K562 (cell line): ENCODE data around the gene RMI1. TPM values are rescaled to one million over a fixed set of nuclear protein-coding genes. Genes with fewer than 3 reads are reported as not detected.

Experiments
- BACH1 ChIP-seq: fragments of 200-800 bp; sonication (Bioruptor generic); IDR thresholded peaks from 2 replicates; pipeline ENCODE4 v1.6.1; 2016; ENCODE audit warnings: missing genetic modification characterization, missing compliant biosample characterization
- C11orf30 ChIP-seq: fragments of 450-650 bp; IDR thresholded peaks from 2 replicates; pipeline ENCODE4 v1.6.1; 2016; ENCODE audit warnings: low read depth, mild to moderate bottlenecking
- FOXA3 ChIP-seq, 2 experiments: fragments of 450-650 bp in 1 of 2; sonication (generic) in 1 of 2; formaldehyde crosslinking; IDR thresholded peaks in 1 of 2; conservative IDR thresholded peaks in 1 of 2; 2 replicates each; pipeline versions ENCODE4 v1.4.0 to v1.8.0; 2020 to 2022; ENCODE audit warnings: mild to moderate bottlenecking in 2 of 2, missing genetic modification reagents in 1 of 2
- FOXJ3 ChIP-seq: sonication (generic); formaldehyde crosslinking; IDR thresholded peaks from 2 replicates; pipeline ENCODE4 v1.4.0; 2020; ENCODE audit warnings: mild to moderate bottlenecking, missing genetic modification reagents
- FOXK2 ChIP-seq, 2 experiments: fragments of 450-650 bp; IDR thresholded peaks in 1 of 2; conservative IDR thresholded peaks in 1 of 2; 2 replicates each; pipeline ENCODE4 v1.6.1; 2016; ENCODE audit warnings: low read depth in 2 of 2, mild to moderate bottlenecking in 1 of 2
- KLF10 ChIP-seq: fragments of 250-450 bp; sonication (Bioruptor Pico); IDR thresholded peaks from 2 replicates; pipeline ENCODE4 v1.6.1; 2021; ENCODE audit warnings: matching md5 sums
- KLF6 ChIP-seq: fragments of 250-450 bp; sonication (Bioruptor Pico); IDR thresholded peaks from 2 replicates; pipeline ENCODE4 v1.4.0; 2020; ENCODE audit warnings: mild to moderate bottlenecking, moderate library complexity, borderline replicate concordance
- MEIS2 ChIP-seq: fragments of 450-650 bp; IDR thresholded peaks from 2 replicates; pipeline ENCODE4 v1.6.1; 2014; ENCODE audit warnings: mild to moderate bottlenecking; ENCODE audit not compliant: partially characterized antibody
- MTA2 ChIP-seq: fragments of 450-650 bp; IDR thresholded peaks from 2 replicates; pipeline ENCODE4 v1.6.1; 2016; ENCODE audit warnings: low read depth
- MTA3 ChIP-seq: fragments of 450-650 bp; formaldehyde crosslinking; IDR thresholded peaks from 2 replicates; pipeline ENCODE4 v1.6.1; 2017; ENCODE audit warnings: mild to moderate bottlenecking, borderline replicate concordance
- NR2C2 ChIP-seq, 2 experiments: fragments of 200-800 bp in 1 of 2; sonication (Bioruptor generic) in 1 of 2; sonication (generic) in 1 of 2; formaldehyde crosslinking in 1 of 2; IDR thresholded peaks; 2 replicates each; pipeline versions ENCODE4 v1.6.1 to v1.8.0; 2016 to 2022; ENCODE audit warnings: mild to moderate bottlenecking in 1 of 2, missing compliant biosample characterization in 1 of 2, missing genetic modification characterization in 1 of 2, missing genetic modification reagents in 1 of 2
- NR2F6 ChIP-seq: fragments of 450-650 bp; formaldehyde crosslinking; IDR thresholded peaks from 2 replicates; pipeline ENCODE4 v1.4.0; 2020; ENCODE audit warnings: mild to moderate bottlenecking
- POLR2B ChIP-seq: fragments of 450-650 bp; IDR thresholded peaks from 2 replicates; pipeline ENCODE4 v1.6.1; 2018; ENCODE audit warnings: low read depth; ENCODE audit not compliant: partially characterized antibody
- RBM25 ChIP-seq: fragments of 200-400 bp; formaldehyde crosslinking; IDR thresholded peaks from 2 replicates; pipeline ENCODE4 v1.6.1; 2018; ENCODE audit warnings: low read length, low read depth, moderate library complexity; ENCODE audit not compliant: severe bottlenecking
- SRSF3 ChIP-seq: fragments of 200-400 bp; formaldehyde crosslinking; IDR thresholded peaks from 2 replicates; pipeline ENCODE4 v1.6.1; 2016; ENCODE audit warnings: mild to moderate bottlenecking, low read length, moderate library complexity; ENCODE audit not compliant: insufficient read depth
- TAF7 ChIP-seq: fragments of 450-650 bp; IDR thresholded peaks from 2 replicates; pipeline ENCODE4 v1.6.1; 2016; ENCODE audit warnings: missing genetic modification characterization, missing compliant biosample characterization
- TAL1 ChIP-seq: fragments of 450-650 bp; IDR thresholded peaks from 2 replicates; pipeline ENCODE4 v1.6.1; 2016; ENCODE audit warnings: mild to moderate bottlenecking
- TRIM24 ChIP-seq, 2 experiments: fragments of 450-650 bp; IDR thresholded peaks; 2 replicates each; pipeline ENCODE4 v1.6.1; 2016
- ZNF134 ChIP-seq: fragments of 250-450 bp; sonication (Bioruptor Pico); conservative IDR thresholded peaks from 2 replicates; pipeline ENCODE4 v1.4.0; 2020
- ZNF24 ChIP-seq: fragments of 450-650 bp; IDR thresholded peaks from 2 replicates; pipeline ENCODE4 v1.6.1; 2016
- ZNF507 ChIP-seq: conservative IDR thresholded peaks from 2 replicates; pipeline ENCODE4 v1.6.1; 2017; ENCODE audit warnings: missing genetic modification characterization, missing compliant biosample characterization
- ZNF76 ChIP-seq: fragments of 250-450 bp; sonication (Bioruptor Pico); IDR thresholded peaks from 2 replicates; pipeline ENCODE4 v1.4.0; 2020; ENCODE audit warnings: mild to moderate bottlenecking, moderate library complexity, borderline replicate concordance
- polyA plus RNA-seq, 8 experiments: library from polyadenylated mRNA; depleted of rRNA in 4 of 8; stranded (reverse) in 5 of 8; unstranded in 3 of 8; fragments of >200 nt; fragmentation: Nextera tagmentation in 2 of 8; fragmentation: Illumina TruSeq in 1 of 8; extraction: Ambion mirVana in 2 of 8; extraction: Trizol in 1 of 8; gene quantifications; 2 replicates each; pipeline versions ENCODE4 v1.2.1 to v1.2.3, GENCODE V29; 2011 to 2014; ENCODE audit warnings: inconsistent platforms in 1 of 8, missing spikeins in 1 of 8
- total RNA-seq, 7 experiments: library from RNA; depleted of rRNA in 6 of 7; stranded (reverse); fragments of >200 nt in 6 of 7; fragmentation: Illumina TruSeq in 2 of 7; extraction: Trizol in 2 of 7; gene quantifications; 2 replicates each; pipeline versions ENCODE4 v1.2.1 to v1.2.3, GENCODE V29; 2011 to 2021; ENCODE audit warnings: low replicate concordance in 1 of 7
- TF ChIP-seq, protein P1 (sequence below): fragments of 450-650 bp; IDR thresholded peaks from 2 replicates; pipeline ENCODE4 v1.6.1; 2016; ENCODE audit warnings: missing biosample characterization, missing genetic modification characterization

The RMI1 gene
- total and polyA plus RNA-seq, 9 of the 15 experiments (the other 6 are each of a cell fraction or from before 2014, with no cell fraction given): 3.0 to 17.4 (median 10.6) TPM

DNA sequence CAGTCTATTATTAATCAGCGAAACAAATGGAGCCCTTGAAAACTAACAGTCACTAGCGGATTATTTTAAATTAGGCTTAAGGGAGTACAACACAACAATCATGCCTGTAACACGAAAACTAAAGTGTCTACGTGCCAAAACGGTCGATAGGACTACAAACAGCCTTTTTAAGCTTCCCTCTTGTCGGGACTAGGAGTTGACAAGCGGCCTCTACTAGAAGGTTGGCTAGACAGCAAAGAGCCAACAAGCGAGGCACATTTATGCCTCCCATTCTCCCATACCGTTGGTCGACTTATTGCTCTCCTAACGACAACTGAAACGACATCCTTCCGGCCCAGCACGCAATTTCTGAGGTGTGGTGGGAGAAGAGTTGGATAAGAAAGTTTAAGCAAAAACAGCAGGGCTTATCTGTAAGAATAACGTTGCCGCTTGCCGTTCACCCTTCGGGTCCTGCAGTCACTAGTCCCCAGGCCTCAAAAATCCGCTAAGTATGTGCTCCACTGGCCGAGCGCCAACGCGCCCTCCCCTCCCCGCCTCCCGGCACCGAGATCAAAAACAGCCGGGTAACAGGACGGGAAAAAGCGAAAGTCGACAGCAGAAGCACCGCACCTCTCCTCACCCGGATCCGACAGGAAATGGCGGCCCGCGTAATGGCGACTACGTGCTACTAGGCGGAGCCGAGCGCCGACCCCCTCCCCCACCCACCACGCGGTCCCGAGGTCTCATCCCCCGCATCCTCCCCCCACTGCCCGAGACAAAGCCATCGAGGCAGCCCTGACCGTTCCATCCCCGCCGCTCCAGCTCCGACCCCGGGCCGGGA, 1.4 kb upstream of the RMI1 start (continued):
- no peak for TF ChIP-seq POLR2B
- TF ChIP-seq TAL1: no peak
- no peak for TF ChIP-seq KLF10 (CRISPR knock-in tag)
- no peak for TF ChIP-seq FOXJ3 (CRISPR knock-in tag)
- TF ChIP-seq FOXA3 (CRISPR knock-in tag; conservative IDR thresholded peaks at IDR 0.05 in 1 of 2, IDR thresholded peaks at IDR 0.05 in 1 of 2): no peak
- TF ChIP-seq BACH1 (tag): no peak
- TF ChIP-seq MTA3: no peak
- no peak for TF ChIP-seq FOXK2 (conservative IDR thresholded peaks at IDR 0.05 in 1 of 2, IDR thresholded peaks at IDR 0.05 in 1 of 2; ENCODE audit: low read depth in 2 of 2)
- no peak for TF ChIP-seq MTA2
- TF ChIP-seq SRSF3: no peak
- TF ChIP-seq KLF6 (CRISPR knock-in tag): no peak
- TF ChIP-seq MEIS2: no peak
- no peak for TF ChIP-seq NR2C2 (CRISPR knock-in tag; IDR thresholded peaks at IDR 0.05)
- no peak for TF ChIP-seq NR2C2 (tag; IDR thresholded peaks at IDR 0.05)
- TF ChIP-seq ZNF507: no peak
- no peak for TF ChIP-seq TRIM24 (IDR thresholded peaks at IDR 0.05)
- TF ChIP-seq RBM25: no peak
- TF ChIP-seq C11orf30: no peak
- no peak for TF ChIP-seq TAF7 (tag)
- TF ChIP-seq ZNF24: no peak
- no peak for TF ChIP-seq NR2F6
- TF ChIP-seq ZNF76 (CRISPR knock-in tag): no peak
- TF ChIP-seq, protein P1, sequence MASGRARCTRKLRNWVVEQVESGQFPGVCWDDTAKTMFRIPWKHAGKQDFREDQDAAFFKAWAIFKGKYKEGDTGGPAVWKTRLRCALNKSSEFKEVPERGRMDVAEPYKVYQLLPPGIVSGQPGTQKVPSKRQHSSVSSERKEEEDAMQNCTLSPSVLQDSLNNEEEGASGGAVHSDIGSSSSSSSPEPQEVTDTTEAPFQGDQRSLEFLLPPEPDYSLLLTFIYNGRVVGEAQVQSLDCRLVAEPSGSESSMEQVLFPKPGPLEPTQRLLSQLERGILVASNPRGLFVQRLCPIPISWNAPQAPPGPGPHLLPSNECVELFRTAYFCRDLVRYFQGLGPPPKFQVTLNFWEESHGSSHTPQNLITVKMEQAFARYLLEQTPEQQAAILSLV (tag): no peak
- no peak for TF ChIP-seq ZNF134 (CRISPR knock-in tag)
